Suppressor macrophage treated with lipopolysaccharide for 1 hour (primary cell): ENCODE data around the gene APBB2.
"Not testable (repeated sequence)": the region's sequence is repeated elsewhere in the genome, so short reads cannot be mapped to it uniquely, and the experiment has no call there.

ENCODE experiments used
- DNase-seq, 3 donors: peaks; one replicate each; pipeline ENCODE4 v3.0.0-alpha.2; 2020 to 2022

The APBB2 gene

GRCh38 chr4:40842725-40843423, 371.5 kb downstream of the APBB2 start:
- no peak for DNase-seq

DNA sequence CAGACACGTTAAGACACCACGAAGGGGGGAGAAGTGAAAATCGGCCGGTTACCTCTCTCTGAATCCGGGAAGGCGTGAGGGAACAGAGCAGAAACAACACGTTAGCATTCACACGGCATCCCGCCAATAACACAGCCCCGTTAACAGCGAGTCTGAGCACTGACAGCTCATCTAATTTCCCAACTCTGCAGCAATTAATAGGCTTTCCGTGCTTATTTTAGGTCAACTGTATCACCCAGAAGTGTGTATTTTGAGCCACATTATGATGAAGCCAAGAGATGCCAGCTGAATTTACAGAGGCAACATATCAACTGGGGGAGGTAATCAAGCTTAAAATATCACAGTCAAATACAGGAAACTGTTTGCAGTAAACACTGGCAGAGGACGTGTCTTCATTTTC, 372.0 kb downstream of the APBB2 start:
- no peak for DNase-seq

- DNase-seq: peak; percentile 86 to 91 (median 91)
These were observed 373.3 kb downstream of the APBB2 start for GRCh38 chr4:40840985-40841571.

GRCh38 chr4:40840255-40840984, 373.9 kb downstream of the APBB2 start:
- peak; percentile 32 to 59 (median 54) for DNase-seq

- no peak for DNase-seq
These were observed 375.6 kb downstream of the APBB2 start for GRCh38 chr4:40838742-40839141.

DNA sequence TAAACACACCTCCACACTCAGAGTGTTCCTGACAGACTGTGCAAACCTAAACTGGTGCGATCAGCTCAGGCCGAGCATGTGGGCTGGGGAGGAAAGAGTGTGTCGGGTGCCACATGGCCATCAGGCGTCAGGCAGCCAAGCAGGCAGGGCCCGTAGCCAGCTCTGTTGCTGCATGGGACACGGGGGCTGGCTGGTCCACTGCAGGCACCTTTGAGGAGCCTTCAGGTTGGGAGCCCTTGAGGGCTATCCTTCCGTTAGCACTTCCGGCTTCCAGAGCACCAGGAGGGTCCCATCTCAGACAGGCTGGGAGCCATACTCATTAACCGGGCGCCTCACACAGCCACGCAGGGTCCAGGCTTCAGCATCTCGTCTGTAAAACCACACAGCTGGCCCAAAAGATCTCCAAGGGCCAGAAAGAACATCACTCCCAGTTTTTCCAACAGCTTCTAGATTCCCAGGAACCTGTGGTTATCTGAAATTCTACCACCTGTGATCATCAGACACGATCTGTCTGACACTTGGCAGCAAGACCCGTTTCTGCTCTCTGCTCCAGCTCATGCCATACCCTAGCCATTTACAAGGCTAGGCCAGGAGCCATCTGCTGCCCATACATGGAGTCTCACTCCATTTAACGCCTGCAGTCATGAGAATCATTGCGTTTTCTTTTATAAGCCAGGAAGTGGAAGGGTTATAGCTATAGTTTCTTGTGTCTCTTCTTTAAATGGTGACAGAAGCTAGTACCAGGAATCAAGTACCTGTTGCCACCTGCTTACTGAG, 377.1 kb downstream of the APBB2 start:
- DNase-seq: no peak

DNA sequence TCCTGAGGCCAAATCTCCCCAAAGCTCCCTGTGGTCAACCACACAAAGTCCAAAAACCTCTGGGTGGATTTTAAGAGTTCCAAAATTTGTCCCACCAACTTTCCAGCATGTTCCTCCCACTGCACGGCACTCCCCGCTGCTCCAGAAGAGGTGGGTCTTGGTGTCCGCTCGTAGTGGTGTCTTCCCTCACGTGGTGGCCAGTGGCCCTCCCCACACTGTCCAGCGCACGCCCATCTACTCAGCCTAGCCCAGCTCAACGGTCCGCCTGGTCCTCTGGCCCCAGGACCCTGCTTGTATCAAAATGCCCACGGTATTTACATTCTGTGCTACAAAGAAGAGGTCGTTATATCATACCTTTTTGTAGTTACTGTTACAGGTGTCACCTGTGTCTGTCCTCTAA, 381.1 kb downstream of the APBB2 start:
- DNase-seq: no peak

- no peak for DNase-seq
These were observed 382.2 kb downstream of the APBB2 start for GRCh38 chr4:40832175-40832574.

GRCh38 chr4:40831146-40831907, 383.0 kb downstream of the APBB2 start:
- no peak for DNase-seq

DNA sequence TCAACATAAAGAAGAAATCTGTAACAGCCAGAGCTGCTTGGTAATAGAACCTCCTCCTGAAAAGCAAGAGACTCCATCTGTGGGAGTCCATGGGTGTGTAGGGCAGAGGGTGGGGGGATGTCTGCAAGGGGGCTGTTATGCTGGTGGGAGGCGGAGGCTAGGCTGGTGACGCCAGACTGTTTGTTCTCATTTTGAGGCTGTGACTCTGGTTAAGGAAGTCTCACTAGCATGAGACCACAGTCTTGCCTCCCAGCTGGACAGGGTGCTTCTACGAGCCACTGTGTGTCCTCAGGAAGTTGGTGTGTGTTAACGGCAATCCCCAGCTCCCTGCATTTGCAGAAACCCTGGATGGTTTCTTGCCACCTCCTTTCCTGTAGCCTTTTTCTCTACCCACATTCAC, 384.8 kb downstream of the APBB2 start:
- peak; percentile 81 to 85 (median 84) for DNase-seq

GRCh38 chr4:40828661-40829060, 385.7 kb downstream of the APBB2 start:
- no peak for DNase-seq

GRCh38 chr4:40827758-40828157, 386.6 kb downstream of the APBB2 start:
- DNase-seq: peak; percentile 63 to 74 (median 67)

- no peak for DNase-seq
These were observed 387.5 kb downstream of the APBB2 start for GRCh38 chr4:40826821-40827220.

DNA sequence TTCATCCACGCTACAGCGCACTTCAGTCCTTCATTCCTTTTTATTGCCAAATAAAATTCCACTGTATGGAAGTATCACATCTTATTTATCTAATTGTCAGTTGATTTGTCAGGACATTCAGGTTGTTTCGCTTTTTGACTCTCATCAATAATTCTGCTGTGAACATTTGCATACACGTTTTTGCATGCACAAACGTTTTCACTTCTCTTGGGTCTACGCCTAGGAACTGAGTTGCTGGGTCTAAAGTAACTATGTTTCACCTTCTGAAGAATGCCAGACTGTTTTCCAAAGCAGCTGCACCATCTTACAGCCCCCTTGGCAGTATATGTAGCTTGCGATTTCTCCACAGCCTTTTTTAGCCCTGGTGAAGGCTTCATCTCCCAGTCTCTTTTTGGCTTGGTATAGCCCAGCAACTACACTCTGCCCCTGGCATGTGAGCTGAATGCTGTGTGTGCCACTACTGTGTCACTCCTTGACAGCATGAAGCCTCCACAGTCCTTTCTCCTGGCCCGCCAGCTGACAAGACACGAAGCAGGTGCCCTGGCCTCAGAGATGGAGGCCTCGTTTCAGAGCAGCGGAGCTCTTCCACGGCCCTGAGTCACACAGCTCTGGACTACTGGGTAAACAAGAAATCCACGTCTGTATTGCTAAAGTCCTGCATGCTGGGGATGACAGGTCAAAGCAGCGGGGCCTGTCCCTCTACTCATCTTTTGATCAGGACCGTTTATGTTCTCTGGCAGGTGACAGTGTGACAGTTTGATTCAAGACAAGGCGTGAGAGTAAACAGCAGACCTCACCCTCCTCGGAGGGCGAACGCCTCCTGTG, 389.1 kb downstream of the APBB2 start:
- DNase-seq: no peak

- DNase-seq: no peak
These were observed 391.7 kb downstream of the APBB2 start for GRCh38 chr4:40822420-40823166.

- no peak for DNase-seq
These were observed 394.2 kb downstream of the APBB2 start for GRCh38 chr4:40820101-40820500.

DNA sequence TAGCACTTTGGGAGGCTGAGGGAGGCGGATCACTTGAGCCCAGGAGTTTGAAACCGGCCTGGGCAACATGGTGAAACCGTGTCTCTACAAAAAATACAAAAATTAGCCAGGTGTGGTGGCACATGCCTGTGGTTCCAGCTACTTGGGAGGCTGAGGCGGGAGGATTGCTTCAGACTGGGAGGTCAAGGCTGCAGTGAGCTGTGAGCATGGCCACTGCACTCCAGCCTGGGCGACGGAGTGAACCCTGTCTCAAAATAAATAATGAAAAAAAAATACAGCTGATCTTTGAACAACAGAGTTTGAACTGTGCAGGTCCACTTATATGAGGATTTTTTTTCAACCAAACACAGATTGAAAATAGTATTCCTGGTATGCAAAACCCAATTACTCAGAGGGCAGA, 397.2 kb downstream of the APBB2 start:
- not testable (repeated sequence) for DNase-seq

DNA sequence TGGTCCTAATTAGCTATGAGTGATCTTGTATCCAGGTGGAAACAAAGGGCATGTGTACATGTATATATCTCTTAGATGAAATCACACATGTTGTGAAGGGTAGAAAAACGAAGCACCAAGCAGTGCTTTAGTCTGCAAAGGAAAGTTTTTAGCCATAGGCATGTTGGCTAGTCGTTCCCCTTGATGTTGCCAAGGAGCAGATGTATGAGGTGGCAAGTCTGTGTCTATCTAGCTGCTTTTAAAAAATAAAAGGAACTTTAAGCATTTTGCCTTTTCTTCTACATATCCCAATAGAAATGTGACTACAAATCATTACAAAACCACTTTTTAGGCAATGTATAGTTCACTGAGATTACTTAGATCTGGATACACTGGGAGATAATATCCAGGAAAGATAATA, 401.5 kb downstream of the APBB2 start:
- DNase-seq: peak in 2 of 3 donors; percentile 10 to 51

- DNase-seq: peak; percentile 74 to 88 (median 78)
These were observed 402.0 kb downstream of the APBB2 start for GRCh38 chr4:40812386-40812785.

- DNase-seq: peak; percentile 80 to 96 (median 93)
These were observed 402.4 kb downstream of the APBB2 start for GRCh38 chr4:40811956-40812355.
